NCI-H460 (cell line): Measurements from ENCODE around the gene HCN2. TPM values are rescaled to one million over a fixed set of nuclear protein-coding genes. Genes with fewer than 3 reads are reported as not detected.
"Not testable (repeated sequence)": the region's sequence is repeated elsewhere in the genome, so short reads cannot be mapped to it uniquely, and the experiment has no call there.

Experiments used
- DNase-seq: peaks from one replicate; pipeline ENCODE4 v3.0.0-alpha.2; 2016; ENCODE audit warnings: low read depth; ENCODE audit errors: extremely low read depth
- total RNA-seq: library from RNA; depleted of rRNA; stranded (reverse); fragments of >200 nt; shearing (Covaris generic); gene quantifications from 2 replicates; pipeline ENCODE4 v1.2.3, GENCODE V29; 2014

HCN2 gene
- total RNA-seq, 1 experiment from 2014 or later: 0.45 TPM

DNA sequence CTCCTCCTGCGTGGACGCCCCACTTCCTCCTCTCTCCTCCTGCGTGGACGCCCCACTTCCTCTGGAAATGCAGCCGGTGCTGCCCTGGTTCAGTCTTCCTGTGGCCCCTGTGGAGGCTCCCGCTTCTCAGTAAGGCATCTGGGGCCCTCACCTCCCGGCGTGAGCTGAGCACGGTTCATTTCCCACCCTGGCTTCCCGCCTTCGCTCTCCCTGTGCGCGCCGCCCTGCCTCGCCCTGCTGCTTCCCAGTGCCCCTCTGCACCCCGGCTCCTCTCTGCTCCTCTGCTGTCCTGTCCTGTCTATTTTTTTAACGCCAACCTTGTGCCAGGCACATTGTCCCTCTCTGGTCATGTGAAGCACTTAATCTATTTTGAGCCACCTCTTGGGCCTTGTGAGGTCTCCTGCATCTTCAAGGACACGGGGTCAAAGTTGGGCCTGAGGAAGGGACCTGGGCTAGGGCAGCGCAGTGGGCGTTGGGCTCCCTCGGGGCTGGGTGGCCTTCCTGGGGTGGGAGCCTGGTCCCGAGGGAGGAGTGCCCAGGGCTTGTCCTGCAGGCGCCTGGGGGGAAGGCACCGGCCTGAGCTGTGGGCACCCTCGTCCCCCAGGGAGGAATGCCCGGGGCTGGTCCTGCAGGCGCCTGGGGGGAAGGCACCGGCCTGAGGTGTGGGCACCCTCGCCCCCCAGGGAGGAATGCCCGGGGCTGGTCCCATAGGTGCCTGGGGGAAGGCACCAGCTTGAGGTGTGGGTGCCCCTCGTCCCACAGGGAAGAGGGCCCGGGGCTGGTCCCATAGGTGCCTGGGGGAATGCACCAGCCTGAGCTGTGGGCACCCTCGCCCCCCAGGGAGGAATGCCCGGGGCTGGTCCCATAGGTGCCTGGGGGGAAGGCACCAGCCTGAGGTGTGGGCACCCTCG, 13.0 kb downstream of the HCN2 start:
- no peak for DNase-seq

DNA sequence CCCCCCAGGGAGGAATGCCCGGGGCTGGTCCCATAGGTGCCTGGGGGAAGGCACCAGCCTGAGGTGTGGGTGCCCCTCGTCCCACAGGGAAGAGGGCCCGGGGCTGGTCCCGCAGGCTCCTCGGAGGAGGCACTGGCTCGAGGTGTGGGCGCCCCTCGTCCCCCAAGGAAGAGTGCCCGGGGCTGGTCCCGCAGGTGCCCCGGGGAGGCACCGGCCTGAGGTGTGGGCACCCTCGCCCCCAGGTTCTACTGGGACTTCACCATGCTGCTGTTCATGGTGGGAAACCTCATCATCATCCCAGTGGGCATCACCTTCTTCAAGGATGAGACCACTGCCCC, 13.6 kb downstream of the HCN2 start:
- not testable (repeated sequence) for DNase-seq

DNA sequence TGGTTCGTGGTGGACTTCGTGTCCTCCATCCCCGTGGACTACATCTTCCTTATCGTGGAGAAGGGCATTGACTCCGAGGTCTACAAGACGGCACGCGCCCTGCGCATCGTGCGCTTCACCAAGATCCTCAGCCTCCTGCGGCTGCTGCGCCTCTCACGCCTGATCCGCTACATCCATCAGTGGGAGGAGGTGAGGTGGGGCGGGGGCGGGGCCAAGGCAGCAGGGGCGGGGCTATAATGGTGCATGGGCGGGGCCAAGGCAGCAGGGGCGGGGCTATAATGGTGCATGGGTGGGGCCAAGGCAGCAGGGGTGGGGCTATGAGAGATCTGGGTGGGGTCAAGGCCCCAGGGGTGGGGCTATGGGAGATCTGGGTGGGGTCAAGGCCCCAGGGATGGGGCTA, 14.1 kb downstream of the HCN2 start:
- not testable (repeated sequence) for DNase-seq

DNA sequence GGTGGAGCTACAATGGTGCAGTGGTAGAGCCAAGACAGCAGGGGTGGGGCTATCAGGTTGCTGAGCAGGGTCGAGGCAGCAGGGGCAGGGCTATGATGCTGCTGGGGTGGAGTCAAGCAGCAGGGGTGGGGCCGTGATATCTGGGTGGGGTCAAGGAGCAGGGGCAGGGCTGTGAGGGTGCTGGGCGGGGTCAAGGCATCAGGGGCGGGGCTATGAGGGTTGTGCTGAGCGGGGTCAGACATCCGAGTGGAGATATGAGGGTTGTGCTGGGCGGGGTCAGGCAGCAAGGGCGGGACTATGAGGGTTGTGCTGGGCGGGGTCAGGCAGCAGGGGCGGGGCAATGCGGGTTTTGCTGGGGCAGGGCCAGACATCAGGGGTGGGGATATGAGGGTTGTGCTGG, 14.7 kb downstream of the HCN2 start:
- no peak for DNase-seq

DNA sequence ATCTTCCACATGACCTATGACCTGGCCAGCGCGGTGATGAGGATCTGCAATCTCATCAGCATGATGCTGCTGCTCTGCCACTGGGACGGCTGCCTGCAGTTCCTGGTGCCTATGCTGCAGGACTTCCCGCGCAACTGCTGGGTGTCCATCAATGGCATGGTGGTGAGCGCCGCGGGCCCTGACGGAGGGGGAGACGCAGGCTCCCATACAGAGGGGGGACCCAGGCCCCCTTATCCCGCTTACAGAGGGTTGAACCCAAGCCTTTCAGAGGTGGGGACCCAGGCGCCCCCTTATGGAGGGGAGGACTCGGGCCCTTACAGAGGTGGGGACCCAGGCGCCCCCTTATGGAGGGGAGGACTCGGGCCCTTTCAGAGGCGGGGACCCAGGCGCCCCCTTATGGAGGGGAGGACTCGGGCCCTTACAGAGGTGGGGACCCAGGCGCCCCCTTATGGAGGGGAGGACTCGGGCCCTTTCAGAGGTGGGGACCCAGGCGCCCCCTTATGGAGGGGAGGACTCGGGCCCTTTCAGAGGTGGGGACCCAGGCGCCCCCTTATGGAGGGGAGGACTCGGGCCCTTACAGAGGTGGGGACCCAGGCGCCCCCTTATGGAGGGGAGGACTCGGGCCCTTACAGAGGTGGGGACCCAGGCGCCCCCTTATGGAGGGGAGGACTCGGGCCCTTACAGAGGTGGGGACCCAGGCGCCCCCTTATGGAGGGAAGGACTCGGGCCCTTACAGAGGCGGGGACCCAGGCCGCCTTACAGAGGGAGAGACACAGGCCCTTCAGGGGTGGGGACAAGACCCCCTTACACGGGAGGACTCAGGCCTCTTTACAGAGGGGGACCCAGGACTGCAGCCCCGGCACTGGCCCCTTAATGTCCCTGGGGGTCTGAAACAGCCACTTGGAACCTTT, 15.6 kb downstream of the HCN2 start:
- DNase-seq: not testable (repeated sequence)

DNA sequence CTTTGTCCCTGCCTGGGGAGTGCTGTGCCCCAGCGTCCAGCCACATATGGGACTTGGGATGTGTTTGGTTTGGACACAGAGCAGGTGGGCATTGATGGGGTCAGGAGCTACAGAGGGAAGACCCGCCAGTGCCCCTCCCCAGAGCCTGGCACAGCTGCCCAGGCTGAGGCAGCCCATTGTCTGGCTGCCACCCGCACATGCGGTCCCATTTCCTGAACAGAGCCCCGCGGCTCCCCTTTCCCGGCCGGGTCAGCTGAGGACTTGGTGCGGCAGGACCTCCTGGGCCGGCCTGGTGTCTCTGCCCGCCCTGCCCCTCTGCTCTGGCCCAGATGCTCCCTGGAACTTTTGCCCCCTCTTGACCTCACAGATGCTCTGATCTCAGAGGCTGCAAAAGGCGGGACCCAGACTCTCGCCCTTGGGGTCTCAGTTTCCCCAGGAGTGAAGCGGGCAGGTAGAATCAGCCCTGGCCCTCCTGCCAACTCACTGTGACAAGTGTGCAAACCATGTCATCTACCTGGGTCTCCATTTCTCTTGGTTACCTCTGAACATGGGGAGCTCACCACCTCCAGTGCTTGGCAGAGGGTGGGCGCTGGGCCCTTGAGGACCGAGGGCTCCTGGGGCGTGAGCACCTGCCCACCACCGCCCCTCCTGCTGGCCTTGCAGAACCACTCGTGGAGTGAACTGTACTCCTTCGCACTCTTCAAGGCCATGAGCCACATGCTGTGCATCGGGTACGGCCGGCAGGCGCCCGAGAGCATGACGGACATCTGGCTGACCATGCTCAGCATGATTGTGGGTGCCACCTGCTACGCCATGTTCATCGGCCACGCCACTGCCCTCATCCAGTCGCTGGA, 17.8 kb downstream of the HCN2 start:
- DNase-seq: no peak

DNA sequence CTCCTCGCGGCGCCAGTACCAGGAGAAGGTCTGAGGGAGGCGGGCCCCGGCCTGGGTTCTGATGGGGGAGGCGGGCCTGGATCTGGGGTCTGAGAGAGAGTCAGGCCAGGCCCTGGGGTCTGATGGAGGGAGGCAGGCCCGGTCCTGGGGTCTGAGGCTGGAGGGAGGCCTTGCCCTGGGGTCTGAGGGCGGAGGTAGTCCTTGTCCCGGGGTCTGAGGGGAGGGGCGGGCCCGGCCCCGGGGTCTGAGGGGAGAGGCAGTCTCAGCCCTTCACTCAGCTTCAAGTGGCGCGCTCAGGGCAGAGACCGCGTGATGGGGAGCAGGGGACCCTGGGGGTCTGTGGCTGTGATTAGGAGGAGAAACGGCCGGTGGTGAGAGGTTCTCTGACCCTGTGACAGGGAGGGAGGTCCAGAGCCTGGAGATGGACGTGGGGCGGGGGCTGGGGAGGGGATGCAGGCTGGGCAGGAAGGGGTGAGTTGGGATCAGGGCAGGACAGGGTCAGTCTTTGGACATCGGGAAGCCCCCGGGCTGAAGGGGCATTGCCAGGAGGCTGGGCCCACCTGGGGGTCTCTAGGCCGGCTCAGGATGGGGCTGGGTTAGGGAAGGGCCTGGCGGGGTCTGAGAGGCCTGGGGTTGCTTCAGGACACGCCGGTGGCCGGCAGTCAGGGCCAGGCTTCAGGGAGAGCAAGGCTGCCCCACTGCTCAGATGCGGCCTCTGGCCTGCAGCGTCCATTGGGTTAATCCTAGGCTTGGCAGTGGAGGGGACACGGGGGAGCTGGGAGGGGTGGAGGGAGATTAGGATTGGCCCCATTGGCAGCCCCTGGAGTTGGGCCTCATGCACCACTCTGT, 18.7 kb downstream of the HCN2 start:
- DNase-seq: no peak

DNA sequence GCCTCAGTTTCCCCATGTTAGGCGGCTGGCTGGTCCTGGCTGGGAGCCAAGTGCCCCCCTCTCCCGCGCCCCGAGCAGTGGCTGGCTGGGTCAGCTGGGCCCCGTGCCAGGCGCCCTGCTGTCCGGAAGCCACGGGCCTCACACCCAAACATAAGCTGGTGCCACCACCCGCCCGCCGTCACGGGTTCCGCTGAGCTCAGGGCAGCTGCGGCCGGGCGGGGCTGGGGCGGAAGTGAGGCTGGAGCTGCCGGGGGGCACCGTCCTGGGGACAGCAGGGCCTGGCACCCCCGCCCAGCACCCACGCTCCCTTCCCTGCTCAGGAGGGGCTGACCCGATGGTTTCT, 19.3 kb downstream of the HCN2 start:
- DNase-seq: no peak

DNA sequence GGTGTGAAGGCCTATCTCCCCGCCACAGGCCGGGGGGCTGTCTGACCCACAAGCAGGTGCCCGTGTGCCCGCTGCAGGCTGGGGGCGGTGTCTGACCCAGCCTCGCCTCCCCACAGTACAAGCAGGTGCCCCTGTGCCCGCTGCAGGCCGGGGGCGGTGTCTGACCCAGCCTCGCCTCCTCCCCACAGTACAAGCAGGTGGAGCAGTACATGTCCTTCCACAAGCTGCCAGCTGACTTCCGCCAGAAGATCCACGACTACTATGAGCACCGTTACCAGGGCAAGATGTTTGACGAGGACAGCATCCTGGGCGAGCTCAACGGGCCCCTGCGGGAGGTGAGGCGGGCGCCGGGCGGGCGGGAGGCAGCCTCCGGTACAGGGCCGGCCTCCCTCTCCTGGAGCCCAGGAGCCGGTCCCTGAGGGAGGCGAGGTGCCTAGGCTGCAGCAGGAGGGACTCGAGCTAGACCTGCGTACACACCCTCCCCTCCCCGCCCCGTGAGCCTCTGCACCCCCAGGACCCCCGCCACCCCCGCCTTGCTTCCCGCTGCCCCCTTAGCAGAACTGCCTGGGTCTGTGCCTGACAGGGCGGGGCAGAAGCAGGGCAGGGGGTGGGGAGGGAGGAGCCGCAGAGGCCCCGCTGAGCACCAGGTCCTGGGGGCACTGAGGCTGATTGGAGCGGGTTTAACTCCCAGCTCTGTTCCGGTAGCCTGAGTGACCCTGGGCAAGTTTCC, 20.6 kb downstream of the HCN2 start:
- no peak for DNase-seq

DNA sequence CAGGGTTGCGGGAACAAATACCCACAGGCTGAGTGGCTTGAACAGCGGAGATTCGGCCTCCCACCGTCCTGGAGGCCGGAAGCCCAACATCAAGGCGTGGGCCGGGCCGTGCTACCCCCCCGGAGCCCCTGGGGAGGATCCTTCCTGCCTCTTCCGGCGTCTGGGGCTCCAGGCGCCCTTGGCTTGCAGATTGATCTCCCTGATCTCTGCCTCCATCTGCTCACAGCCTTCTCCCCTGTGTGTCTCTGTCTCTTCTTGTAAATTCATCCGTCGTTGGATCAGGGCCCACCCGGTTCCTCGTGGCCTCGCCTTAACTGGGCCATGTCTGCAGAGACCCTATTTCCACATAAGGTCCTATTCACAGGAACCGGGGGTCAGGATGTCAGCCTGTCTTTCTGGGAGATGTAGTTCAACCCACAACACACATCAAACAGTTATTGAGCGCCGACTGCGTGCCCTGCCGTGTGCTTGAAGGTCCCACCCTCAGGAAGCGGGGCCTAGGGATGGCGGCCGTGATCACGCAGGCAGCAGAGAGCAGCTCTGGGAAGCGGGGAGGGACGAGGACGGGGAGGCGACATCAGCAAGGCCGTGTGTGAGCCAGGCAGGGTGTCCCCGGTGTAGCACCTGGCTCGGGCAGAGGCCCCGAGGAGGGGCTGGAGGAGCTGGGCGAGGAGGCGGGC, 21.3 kb downstream of the HCN2 start:
- DNase-seq: no peak

DNA sequence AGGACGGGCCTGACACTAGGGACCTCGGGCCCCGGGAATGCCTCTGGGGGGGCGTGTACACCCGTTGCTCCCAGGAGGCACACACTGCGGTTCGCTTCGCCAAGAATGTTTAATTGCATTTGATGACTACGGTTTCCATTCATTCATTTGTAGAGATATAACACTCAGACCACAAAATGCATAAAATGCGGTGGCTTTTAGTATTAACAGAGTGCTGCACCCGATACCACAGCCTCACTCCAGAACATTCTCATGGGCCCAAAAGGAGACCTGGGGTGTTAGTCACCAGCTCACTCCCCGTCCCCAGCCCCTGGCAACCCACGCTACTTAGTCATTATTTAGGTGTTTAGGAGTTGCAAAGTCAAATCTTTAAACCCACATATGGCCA, 21.8 kb downstream of the HCN2 start:
- DNase-seq: no peak

DNA sequence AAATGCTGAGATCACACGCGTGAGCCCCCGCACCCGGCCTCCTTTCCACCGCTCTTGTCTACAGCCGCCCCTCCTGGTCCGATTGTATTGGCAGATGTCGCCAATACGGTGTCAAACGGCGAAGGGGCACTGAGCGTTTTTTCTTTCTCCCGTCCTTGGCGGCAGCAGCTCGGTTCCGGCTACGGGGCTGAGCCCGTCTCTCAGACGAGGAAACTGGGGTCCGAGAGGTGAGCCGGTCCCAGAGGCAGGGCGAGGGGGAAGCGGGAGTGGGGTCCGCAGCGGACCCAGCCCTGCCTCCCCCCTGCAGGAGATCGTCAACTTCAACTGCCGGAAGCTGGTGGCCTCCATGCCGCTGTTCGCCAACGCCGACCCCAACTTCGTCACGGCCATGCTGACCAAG, 23.3 kb downstream of the HCN2 start:
- no peak for DNase-seq

DNA sequence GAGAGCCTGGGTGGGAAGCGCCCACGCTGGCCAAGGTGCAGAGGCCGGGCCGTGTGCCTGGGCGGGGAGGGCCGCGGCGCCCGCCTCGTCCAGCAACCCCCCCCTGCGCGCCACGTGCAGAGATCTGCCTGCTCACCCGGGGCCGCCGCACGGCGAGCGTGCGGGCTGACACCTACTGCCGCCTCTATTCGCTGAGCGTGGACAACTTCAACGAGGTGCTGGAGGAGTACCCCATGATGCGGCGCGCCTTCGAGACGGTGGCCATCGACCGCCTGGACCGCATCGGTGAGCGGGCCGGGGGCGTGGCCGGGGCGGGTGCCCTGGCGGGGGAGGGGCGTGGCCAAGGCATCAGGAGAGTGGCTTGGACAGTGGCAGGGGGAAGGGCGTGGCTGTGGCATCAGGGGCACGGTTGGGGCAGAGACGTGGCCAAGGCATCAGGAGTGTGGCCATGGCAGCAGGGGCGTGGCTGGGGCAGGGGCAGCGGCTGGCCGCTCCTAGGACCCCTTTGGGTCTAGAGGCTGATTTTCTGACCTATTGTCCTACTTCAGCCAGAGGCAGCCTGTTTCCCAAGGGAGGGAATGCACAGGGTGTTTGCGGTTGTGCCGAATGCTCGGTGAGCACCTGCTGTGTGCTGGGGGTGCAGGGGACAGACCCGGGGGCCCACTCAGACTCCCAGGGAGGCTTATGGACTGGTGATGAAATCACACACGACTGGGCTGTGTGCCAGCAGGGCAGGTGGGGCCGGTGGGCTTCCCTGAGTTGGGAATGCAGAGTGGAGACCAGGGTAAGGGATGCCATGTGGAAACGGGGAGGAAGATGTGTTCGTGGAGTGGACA, 24.3 kb downstream of the HCN2 start:
- no peak for DNase-seq

DNA sequence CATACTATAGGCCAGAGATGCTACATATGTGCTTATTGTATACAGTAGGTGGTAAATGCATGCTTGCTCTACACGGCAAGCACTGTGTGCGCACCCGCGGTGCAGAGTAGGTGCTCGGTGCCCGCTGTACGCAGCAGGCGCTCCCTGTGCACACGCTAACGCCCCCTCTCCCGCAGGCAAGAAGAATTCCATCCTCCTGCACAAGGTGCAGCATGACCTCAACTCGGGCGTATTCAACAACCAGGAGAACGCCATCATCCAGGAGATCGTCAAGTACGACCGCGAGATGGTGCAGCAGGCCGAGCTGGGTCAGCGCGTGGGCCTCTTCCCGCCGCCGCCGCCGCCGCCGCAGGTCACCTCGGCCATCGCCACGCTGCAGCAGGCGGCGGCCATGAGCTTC, 25.9 kb downstream of the HCN2 start:
- no peak for DNase-seq

DNA sequence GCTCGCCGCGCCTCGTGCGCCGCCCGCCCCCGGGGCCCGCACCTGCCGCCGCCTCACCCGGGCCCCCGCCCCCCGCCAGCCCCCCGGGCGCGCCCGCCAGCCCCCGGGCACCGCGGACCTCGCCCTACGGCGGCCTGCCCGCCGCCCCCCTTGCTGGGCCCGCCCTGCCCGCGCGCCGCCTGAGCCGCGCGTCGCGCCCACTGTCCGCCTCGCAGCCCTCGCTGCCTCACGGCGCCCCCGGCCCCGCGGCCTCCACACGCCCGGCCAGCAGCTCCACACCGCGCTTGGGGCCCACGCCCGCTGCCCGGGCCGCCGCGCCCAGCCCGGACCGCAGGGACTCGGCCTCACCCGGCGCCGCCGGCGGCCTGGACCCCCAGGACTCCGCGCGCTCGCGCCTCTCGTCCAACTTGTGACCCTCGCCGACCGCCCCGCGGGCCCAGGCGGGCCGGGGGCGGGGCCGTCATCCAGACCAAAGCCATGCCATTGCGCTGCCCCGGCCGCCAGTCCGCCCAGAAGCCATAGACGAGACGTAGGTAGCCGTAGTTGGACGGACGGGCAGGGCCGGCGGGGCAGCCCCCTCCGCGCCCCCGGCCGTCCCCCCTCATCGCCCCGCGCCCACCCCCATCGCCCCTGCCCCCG, 26.5 kb downstream of the HCN2 start:
- no peak for DNase-seq

DNA sequence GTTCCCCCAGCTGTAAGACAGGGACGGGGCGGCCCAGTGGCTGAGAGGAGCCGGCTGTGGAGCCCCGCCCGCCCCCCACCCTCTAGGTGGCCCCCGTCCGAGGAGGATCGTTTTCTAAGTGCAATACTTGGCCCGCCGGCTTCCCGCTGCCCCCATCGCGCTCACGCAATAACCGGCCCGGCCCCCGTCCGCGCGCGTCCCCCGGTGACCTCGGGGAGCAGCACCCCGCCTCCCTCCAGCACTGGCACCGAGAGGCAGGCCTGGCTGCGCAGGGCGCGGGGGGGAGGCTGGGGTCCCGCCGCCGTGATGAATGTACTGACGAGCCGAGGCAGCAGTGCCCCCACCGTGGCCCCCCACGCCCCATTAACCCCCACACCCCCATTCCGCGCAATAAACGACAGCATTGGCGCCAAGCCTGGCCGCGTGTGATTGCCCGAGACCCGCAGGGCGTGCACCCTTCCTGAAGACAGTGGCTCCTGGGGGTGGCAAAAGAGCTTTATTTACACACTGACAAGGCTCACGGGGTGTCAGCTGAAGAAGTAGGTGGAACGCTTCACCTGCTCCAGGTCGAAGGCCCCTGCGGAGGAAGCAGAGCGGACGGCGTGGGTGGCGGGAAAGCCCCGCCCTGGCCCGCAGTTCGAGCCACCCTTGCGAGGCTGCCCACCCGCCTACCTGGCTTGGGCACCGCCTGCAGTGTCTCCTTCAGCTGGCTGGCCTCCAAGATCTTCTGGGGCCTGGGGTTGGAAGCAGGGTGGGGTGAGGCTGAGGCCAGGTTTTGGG, 27.3 kb downstream of the HCN2 start:
- DNase-seq: no peak
